ENCODE measurements around the gene FBXL19. TPM values are rescaled to one million over a fixed set of nuclear protein-coding genes. Genes with fewer than 3 reads are reported as not detected.
A peak's percentile ranks its signal among the peaks of the same experiment; 100 is the strongest.

The FBXL19 gene
- total RNA-seq, 1 experiment from 2014 or later: 84.3 TPM

GRCh38 chr16:30912794-30913412 lies 10.5 kb upstream of the FBXL19 start (continued):
- TF ChIP-seq NFATC4 (CRISPR knock-in tag; IDR thresholded peaks at IDR 0.05): no peak

GRCh38 chr16:30914830-30915229 lies 8.5 kb upstream of the FBXL19 start:
- POLR2A ChIA-PET: no interaction called here
- Mint-ChIP-seq H3K9me3 (no peaks in the 10 kb centered on the region), H3K27ac (no peak overlapping the region), H3K4me1 (peaks cover 10% of the 10 kb centered on the region), H3K4me3 (no peak overlapping the region), H3K36me3 (no peaks in the 10 kb centered on the region), H3K27me3 (ENCODE audit: low read depth) (no peaks in the 10 kb centered on the region; the same call in 1 of the 2 replicates)
- ATAC-seq (no peak; the same call in 1 of the 2 replicates), DNase-seq (ENCODE audit: low spot score) (no peak)
- TF ChIP-seq ZNF121 (CRISPR knock-in tag; IDR thresholded peaks at IDR 0.05) (0 out of 2 replicates have a peak, but pooled peaks have one; percentile 34), CREM (CRISPR knock-in tag; IDR thresholded peaks at IDR 0.05) (no peak), TP53 (CRISPR knock-in tag; IDR thresholded peaks at IDR 0.05) (no peak)
- CTCF ChIA-PET: interaction anchor here (1.3 kb wide), 1 partner anchor 70 kb away, joined by 5 read pairs; no protein-coding TSS in a partner anchor

GRCh38 chr16:30918614-30919013 lies 4.8 kb upstream of the FBXL19 start:
- ATAC-seq (no peak), DNase-seq (ENCODE audit: low spot score) (no peak)
- H3K4me1 Mint-ChIP-seq: no peaks in the 10 kb centered on the region
- no peaks in the 10 kb centered on the region for H3K9me3 Mint-ChIP-seq
- no peak overlapping the region for H3K27ac Mint-ChIP-seq
- no peaks in the 10 kb centered on the region for H3K36me3 Mint-ChIP-seq
- no peak overlapping the region for H3K4me3 Mint-ChIP-seq
- ChIA-PET CTCF (interaction anchor here (2.0 to 2.7 kb wide), 2 partner anchors 16 to 74 kb away, joined by 12 to 19 read pairs; no protein-coding TSS in a partner anchor), POLR2A (no interaction called here)
- TF ChIP-seq, protein P1, sequence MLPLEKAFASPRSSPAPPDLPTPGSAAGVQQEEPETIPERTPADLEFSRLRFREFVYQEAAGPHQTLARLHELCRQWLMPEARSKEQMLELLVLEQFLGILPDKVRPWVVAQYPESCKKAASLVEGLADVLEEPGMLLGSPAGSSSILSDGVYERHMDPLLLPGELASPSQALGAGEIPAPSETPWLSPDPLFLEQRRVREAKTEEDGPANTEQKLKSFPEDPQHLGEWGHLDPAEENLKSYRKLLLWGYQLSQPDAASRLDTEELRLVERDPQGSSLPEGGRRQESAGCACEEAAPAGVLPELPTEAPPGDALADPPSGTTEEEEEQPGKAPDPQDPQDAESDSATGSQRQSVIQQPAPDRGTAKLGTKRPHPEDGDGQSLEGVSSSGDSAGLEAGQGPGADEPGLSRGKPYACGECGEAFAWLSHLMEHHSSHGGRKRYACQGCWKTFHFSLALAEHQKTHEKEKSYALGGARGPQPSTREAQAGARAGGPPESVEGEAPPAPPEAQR (CRISPR knock-in tag; IDR thresholded peaks at IDR 0.05): no peak
- TF ChIP-seq TEAD4 (CRISPR knock-in tag; IDR thresholded peaks at IDR 0.05) (no peak), STAT6 (CRISPR knock-in tag; conservative IDR thresholded peaks at IDR 0.05; ENCODE audit: low read depth) (no peak), FOXK1 (CRISPR knock-in tag; IDR thresholded peaks at IDR 0.05) (no peak)
- TF ChIP-seq, protein P2, sequence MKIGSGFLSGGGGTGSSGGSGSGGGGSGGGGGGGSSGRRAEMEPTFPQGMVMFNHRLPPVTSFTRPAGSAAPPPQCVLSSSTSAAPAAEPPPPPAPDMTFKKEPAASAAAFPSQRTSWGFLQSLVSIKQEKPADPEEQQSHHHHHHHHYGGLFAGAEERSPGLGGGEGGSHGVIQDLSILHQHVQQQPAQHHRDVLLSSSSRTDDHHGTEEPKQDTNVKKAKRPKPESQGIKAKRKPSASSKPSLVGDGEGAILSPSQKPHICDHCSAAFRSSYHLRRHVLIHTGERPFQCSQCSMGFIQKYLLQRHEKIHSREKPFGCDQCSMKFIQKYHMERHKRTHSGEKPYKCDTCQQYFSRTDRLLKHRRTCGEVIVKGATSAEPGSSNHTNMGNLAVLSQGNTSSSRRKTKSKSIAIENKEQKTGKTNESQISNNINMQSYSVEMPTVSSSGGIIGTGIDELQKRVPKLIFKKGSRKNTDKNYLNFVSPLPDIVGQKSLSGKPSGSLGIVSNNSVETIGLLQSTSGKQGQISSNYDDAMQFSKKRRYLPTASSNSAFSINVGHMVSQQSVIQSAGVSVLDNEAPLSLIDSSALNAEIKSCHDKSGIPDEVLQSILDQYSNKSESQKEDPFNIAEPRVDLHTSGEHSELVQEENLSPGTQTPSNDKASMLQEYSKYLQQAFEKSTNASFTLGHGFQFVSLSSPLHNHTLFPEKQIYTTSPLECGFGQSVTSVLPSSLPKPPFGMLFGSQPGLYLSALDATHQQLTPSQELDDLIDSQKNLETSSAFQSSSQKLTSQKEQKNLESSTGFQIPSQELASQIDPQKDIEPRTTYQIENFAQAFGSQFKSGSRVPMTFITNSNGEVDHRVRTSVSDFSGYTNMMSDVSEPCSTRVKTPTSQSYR (CRISPR knock-in tag; IDR thresholded peaks at IDR 0.05): no peak
- TF ChIP-seq, protein P3, sequence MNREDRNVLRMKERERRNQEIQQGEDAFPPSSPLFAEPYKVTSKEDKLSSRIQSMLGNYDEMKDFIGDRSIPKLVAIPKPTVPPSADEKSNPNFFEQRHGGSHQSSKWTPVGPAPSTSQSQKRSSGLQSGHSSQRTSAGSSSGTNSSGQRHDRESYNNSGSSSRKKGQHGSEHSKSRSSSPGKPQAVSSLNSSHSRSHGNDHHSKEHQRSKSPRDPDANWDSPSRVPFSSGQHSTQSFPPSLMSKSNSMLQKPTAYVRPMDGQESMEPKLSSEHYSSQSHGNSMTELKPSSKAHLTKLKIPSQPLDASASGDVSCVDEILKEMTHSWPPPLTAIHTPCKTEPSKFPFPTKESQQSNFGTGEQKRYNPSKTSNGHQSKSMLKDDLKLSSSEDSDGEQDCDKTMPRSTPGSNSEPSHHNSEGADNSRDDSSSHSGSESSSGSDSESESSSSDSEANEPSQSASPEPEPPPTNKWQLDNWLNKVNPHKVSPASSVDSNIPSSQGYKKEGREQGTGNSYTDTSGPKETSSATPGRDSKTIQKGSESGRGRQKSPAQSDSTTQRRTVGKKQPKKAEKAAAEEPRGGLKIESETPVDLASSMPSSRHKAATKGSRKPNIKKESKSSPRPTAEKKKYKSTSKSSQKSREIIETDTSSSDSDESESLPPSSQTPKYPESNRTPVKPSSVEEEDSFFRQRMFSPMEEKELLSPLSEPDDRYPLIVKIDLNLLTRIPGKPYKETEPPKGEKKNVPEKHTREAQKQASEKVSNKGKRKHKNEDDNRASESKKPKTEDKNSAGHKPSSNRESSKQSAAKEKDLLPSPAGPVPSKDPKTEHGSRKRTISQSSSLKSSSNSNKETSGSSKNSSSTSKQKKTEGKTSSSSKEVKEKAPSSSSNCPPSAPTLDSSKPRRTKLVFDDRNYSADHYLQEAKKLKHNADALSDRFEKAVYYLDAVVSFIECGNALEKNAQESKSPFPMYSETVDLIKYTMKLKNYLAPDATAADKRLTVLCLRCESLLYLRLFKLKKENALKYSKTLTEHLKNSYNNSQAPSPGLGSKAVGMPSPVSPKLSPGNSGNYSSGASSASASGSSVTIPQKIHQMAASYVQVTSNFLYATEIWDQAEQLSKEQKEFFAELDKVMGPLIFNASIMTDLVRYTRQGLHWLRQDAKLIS (CRISPR knock-in tag; IDR thresholded peaks at IDR 0.05; ENCODE audit: borderline replicate concordance): no peak
- H3K27me3 Mint-ChIP-seq (ENCODE audit: low read depth): no peaks in the 10 kb centered on the region; the same call in 1 of the 2 replicates

Measured in WTC11 (cell line).